Muscle of leg (tissue), 11 donors: ENCODE data around the gene UCP1. TPM values are rescaled to one million over a fixed set of nuclear protein-coding genes. Genes with fewer than 3 reads are reported as not detected.
"Not testable (repeated sequence)": the region's sequence is repeated elsewhere in the genome, so short reads cannot be mapped to it uniquely, and the experiment has no call there.

Experiments
- DNase-seq: peaks from one replicate; pipeline ENCODE4 v3.0.0; 2013
- H3K27ac ChIP-seq: one replicate; pipeline ENCODE4 v1.5.1; 2013; ENCODE audit warnings: mild to moderate bottlenecking, low read length, control low read depth
- H3K27me3 ChIP-seq: one replicate; pipeline ENCODE4 v1.6.1; 2013; ENCODE audit warnings: low read length; ENCODE audit not compliant: control insufficient read depth, insufficient read depth
- H3K36me3 ChIP-seq: one replicate; pipeline ENCODE4 v1.6.1; 2013; ENCODE audit warnings: low read length; ENCODE audit not compliant: control insufficient read depth, insufficient read depth
- H3K4me1 ChIP-seq: one replicate; pipeline ENCODE4 v1.6.1; 2013; ENCODE audit warnings: low read length; ENCODE audit not compliant: control insufficient read depth, insufficient read depth
- H3K4me3 ChIP-seq: one replicate; pipeline ENCODE4 v1.5.1; 2013; ENCODE audit warnings: low read length, control low read depth
- H3K9me3 ChIP-seq: replicated peaks from 2 replicates; pipeline ENCODE4 v1.6.1; 2013; ENCODE audit warnings: low read depth, low read length; ENCODE audit not compliant: control insufficient read depth
- WGBS: methylation state at CpG from one replicate; pipeline ENCODE4 v1.1.5; 2013; ENCODE audit warnings: missing lambda C conversion rate; ENCODE audit not compliant: insufficient coverage; 5-methylcytosine and 5-hydroxymethylcytosine counted together
- polyA plus RNA-seq, 8 donors: library from polyadenylated mRNA; unstranded; fragments of 120-200 nt; gene quantifications; one replicate each; pipeline versions ENCODE4 v1.2.1 to v1.2.3, GENCODE V29; 2013; ENCODE audit warnings: inconsistent platforms in 1 of 8, low replicate concordance in 1 of 8; ENCODE audit not compliant: insufficient read length in 8 of 8, insufficient read depth in 1 of 8
- total RNA-seq: library from RNA; stranded (reverse); fragments of 120-200 nt; gene quantifications from one replicate; pipeline ENCODE4 v1.2.4, GENCODE V29; 2013

The UCP1 gene
- total and polyA plus RNA-seq, 9 donors = 0.13 TPM; not detected in 8

GRCh38 chr4:140556372-140557085 lies 12.2 kb downstream of the UCP1 start:
- no peak overlapping the region for H3K4me3 ChIP-seq
- H3K9me3 ChIP-seq = no peaks in the 10 kb centered on the region
- H3K4me1 ChIP-seq = no peaks in the 10 kb centered on the region
- no peak for DNase-seq
- WGBS = no CpG with 5 or more reads among the region's 6 CpGs
- H3K27me3 ChIP-seq = no peaks in the 10 kb centered on the region
- H3K27ac ChIP-seq = no peak overlapping the region
- no peaks in the 10 kb centered on the region for H3K36me3 ChIP-seq

GRCh38 chr4:140533951-140534480 lies 34.7 kb downstream of the UCP1 start:
- H3K36me3 ChIP-seq = peaks cover 8% of the 10 kb centered on the region
- no peak overlapping the region for H3K4me3 ChIP-seq
- H3K27me3 ChIP-seq = no peaks in the 10 kb centered on the region
- no peak overlapping the region for H3K27ac ChIP-seq
- H3K4me1 ChIP-seq = no peaks in the 10 kb centered on the region
- H3K9me3 ChIP-seq = no peaks in the 10 kb centered on the region
- 100% methylated on average over 1 of the region's 4 CpGs for WGBS
- DNase-seq = no peak

GRCh38 chr4:140529434-140529833 lies 39.3 kb downstream of the UCP1 start:
- Histone ChIP-seq H3K4me3 (no peak overlapping the region), H3K27ac (no peak overlapping the region), H3K9me3 (no peaks in the 10 kb centered on the region), H3K36me3 (peaks cover 8% of the 10 kb centered on the region), H3K27me3 (no peaks in the 10 kb centered on the region), H3K4me1 (no peaks in the 10 kb centered on the region)
- DNase-seq = no peak
- no CpG with 5 or more reads among the region's 1 CpG for WGBS

GRCh38 chr4:140523857-140524742 lies 44.7 kb downstream of the UCP1 start, which contains the start of gene ELMOD2:
Gene ELMOD2 (plus strand): TSS chr4:140524168. CDS start chr4:140525429, 1,261 bp downstream.
- DNase-seq = peak; percentile 99
- H3K4me3 ChIP-seq = peak within 1 kb of the TSS; percentile 63
- WGBS = under 1% methylated on average over 72 of the region's 77 CpGs
- H3K27me3 ChIP-seq = no peaks in the 10 kb centered on the region
- H3K4me1 ChIP-seq = no peaks in the 10 kb centered on the region
- peaks cover 8% of the 10 kb centered on the region for H3K36me3 ChIP-seq
- H3K27ac ChIP-seq = peak within 1 kb of the TSS; percentile 81
- no peaks in the 10 kb centered on the region for H3K9me3 ChIP-seq

- Histone ChIP-seq H3K36me3 (peaks cover 6% of the 10 kb centered on the region), H3K4me3 (peak overlapping the region; percentile 63), H3K27ac (no peak overlapping the region), H3K4me1 (no peaks in the 10 kb centered on the region), H3K9me3 (no peaks in the 10 kb centered on the region), H3K27me3 (no peaks in the 10 kb centered on the region)
- WGBS = 0% methylated on average over 2 of the region's 8 CpGs
- no peak for DNase-seq
Observed at GRCh38 chr4:140523370-140523856, 45.3 kb downstream of the UCP1 start.

- H3K36me3 ChIP-seq = no peaks in the 10 kb centered on the region
- no peak overlapping the region for H3K4me3 ChIP-seq
- no peak for DNase-seq
- H3K27me3 ChIP-seq = no peaks in the 10 kb centered on the region
- H3K4me1 ChIP-seq = no peaks in the 10 kb centered on the region
- H3K27ac ChIP-seq = no peak overlapping the region
- H3K9me3 ChIP-seq = no peaks in the 10 kb centered on the region
- WGBS = no CpG with 5 or more reads among the region's 1 CpG
Observed at GRCh38 chr4:140515423-140515822, 53.3 kb downstream of the UCP1 start.

GRCh38 chr4:140513765-140514164 lies 55.0 kb downstream of the UCP1 start:
- not testable (repeated sequence) for H3K27me3 ChIP-seq, H3K9me3 ChIP-seq, DNase-seq, H3K4me3 ChIP-seq, H3K27ac ChIP-seq, H3K36me3 ChIP-seq, H3K4me1 ChIP-seq
- 100% methylated on average over 1 of the region's 5 CpGs for WGBS

Other genes with a start within 250 kb of the UCP1 start
- gene SCOC, start 195.3 kb downstream of the UCP1 start, total RNA-seq = 27.2 TPM
- 10 to 100 TPM; 38.7 to 54.9 (median 43.6) TPM for gene SCOC, start 195.3 kb downstream of the UCP1 start, polyA plus RNA-seq
- gene CLGN, start 141.3 kb downstream of the UCP1 start, total RNA-seq = 1.6 TPM
- 1 to 10 TPM; 2.0 to 3.1 (median 2.4) TPM for gene CLGN, start 141.3 kb downstream of the UCP1 start, polyA plus RNA-seq
- not detected for gene MGAT4D, start 70.7 kb downstream of the UCP1 start, total RNA-seq
- gene MGAT4D, start 70.7 kb downstream of the UCP1 start, polyA plus RNA-seq = not detected
- 22.9 TPM for gene ELMOD2, start 44.8 kb downstream of the UCP1 start, total RNA-seq
- 10 to 100 TPM; 17.0 to 25.8 (median 20.1) TPM for gene ELMOD2, start 44.8 kb downstream of the UCP1 start, polyA plus RNA-seq
- gene TBC1D9, start 187.4 kb upstream of the UCP1 start, total RNA-seq = 15.7 TPM
- 10 to 100 TPM; 14.6 to 26.9 (median 18.6) TPM for gene TBC1D9, start 187.4 kb upstream of the UCP1 start, polyA plus RNA-seq